DLD1 (cell line): ENCODE measurements around the gene UGT2A1.
"Not testable (repeated sequence)": the region's sequence is repeated elsewhere in the genome, so short reads cannot be mapped to it uniquely, and the experiment has no call there.

Source experiments
- in situ Hi-C: cut with HindIII; loops from 2 replicates; pipeline ENCODE4 v1.10.0; 2017; ENCODE audit warnings: low sequenced_read_pairs

The UGT2A1 gene

GRCh38 chr4:69653147-69653546 lies at the start of gene UGT2A1:
TSS of gene UGT2A1 (minus strand) at chr4:69653247. CDS start at chr4:69647644, 5,603 bp downstream.
- in situ Hi-C loops = no loop called here

GRCh38 chr4:69702201-69702600 lies 49.2 kb upstream of the UGT2A1 start:
- in situ Hi-C loops = no loop called here

GRCh38 chr4:69701696-69702095 lies 48.6 kb upstream of the UGT2A1 start:
- in situ Hi-C loops = no loop called here

- in situ Hi-C loops = no loop called here
These were observed 44.6 kb upstream of the UGT2A1 start for GRCh38 chr4:69697536-69698242.

- in situ Hi-C loops = no loop called here
These were observed 36.6 kb upstream of the UGT2A1 start for GRCh38 chr4:69689599-69689998.

GRCh38 chr4:69684804-69685203 lies 31.8 kb upstream of the UGT2A1 start:
- in situ Hi-C loops = no loop called here

GRCh38 chr4:69668680-69669079 lies 15.6 kb upstream of the UGT2A1 start:
- in situ Hi-C loops = no loop called here

GRCh38 chr4:69664009-69664408 lies 11.0 kb upstream of the UGT2A1 start:
- in situ Hi-C loops = not testable (repeated sequence)

GRCh38 chr4:69661130-69661803 lies 8.2 kb upstream of the UGT2A1 start:
- in situ Hi-C loops = not testable (repeated sequence)

- in situ Hi-C loops = no loop called here
These were observed 5.1 kb upstream of the UGT2A1 start for GRCh38 chr4:69658133-69658532.

GRCh38 chr4:69656653-69657158 lies 3.7 kb upstream of the UGT2A1 start:
- in situ Hi-C loops = no loop called here

GRCh38 chr4:69650872-69651271 lies 2.2 kb downstream of the UGT2A1 start:
- in situ Hi-C loops = no loop called here

GRCh38 chr4:69649629-69650028 lies 3.4 kb downstream of the UGT2A1 start:
- in situ Hi-C loops = no loop called here

GRCh38 chr4:69649207-69649606 lies 3.8 kb downstream of the UGT2A1 start:
- in situ Hi-C loops = no loop called here

GRCh38 chr4:69642961-69643360 lies 10.1 kb downstream of the UGT2A1 start:
- in situ Hi-C loops = no loop called here

GRCh38 chr4:69640289-69640688 lies 12.8 kb downstream of the UGT2A1 start:
- in situ Hi-C loops = no loop called here

- in situ Hi-C loops = no loop called here
These were observed 13.5 kb downstream of the UGT2A1 start, which contains the start of gene UGT2A2 for GRCh38 chr4:69639542-69639941. TSS of gene UGT2A2 (minus strand) at chr4:69639642. CDS start at chr4:69639640, 2 bp downstream.

- in situ Hi-C loops = no loop called here
These were observed 35.9 kb downstream of the UGT2A1 start for GRCh38 chr4:69617083-69617694.

- in situ Hi-C loops = no loop called here
These were observed 42.6 kb downstream of the UGT2A1 start for GRCh38 chr4:69610484-69610883.

GRCh38 chr4:69601065-69601464 lies 52.0 kb downstream of the UGT2A1 start:
- in situ Hi-C loops = no loop called here

- in situ Hi-C loops = no loop called here
These were observed 53.0 kb downstream of the UGT2A1 start for GRCh38 chr4:69600013-69600412.

GRCh38 chr4:69594382-69594781 lies 58.7 kb downstream of the UGT2A1 start:
- in situ Hi-C loops = no loop called here
